Activated naive CD4-positive, alpha-beta T cell (primary cell): ENCODE data around the gene NLN.

ENCODE experiments used
- DNase-seq, 4 experiments: peaks; one replicate each; lab custom pipeline; 2025; lab: John Stamatoyannopoulos, UW

Gene NLN

DNA sequence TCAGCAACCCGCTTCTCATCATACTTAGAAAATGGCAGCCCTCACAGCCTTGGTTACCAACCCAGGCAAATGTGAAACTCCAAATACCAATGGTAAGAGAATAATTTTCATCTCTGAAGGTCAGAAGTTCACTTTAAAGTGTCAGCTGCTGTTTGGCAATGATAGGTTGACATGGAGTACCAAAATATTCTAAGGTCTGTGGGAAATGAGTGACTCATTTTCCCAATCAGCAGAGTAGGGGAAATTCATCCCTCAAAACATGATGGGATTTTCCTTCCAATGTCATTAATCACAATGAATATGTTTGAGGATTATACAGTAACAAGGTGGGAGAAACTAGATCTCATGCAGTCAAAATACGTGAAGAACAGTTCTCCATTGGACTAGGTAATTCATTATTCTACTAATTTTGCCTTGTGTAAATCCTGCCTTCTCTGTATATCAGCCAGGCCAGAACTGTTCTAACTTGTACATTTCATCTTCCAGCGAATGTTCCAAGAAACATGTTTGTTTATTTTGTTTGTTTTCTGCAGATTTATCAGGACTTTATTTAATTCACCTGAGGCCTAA, 151.3 kb downstream of the NLN start:
- DNase-seq = no peak

DNA sequence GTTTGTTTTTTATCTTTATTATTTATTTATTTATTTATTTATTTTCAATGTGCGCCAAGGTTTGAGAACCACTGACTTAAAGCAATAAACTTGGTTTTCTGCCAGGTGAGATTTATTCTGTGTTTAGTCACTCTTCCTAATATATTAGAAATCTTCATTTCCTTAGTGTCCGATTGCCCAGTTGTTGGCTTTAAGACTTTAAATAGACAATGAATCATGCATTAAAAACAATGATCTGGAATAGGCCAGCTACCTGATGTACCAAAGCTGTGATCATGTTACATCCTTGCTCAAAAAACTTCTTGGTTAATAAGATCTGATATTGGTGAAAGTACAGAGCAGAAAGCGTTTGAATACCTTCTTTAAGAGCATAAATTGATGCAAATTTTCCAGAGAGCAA, 152.2 kb downstream of the NLN start:
- DNase-seq = no peak

DNA sequence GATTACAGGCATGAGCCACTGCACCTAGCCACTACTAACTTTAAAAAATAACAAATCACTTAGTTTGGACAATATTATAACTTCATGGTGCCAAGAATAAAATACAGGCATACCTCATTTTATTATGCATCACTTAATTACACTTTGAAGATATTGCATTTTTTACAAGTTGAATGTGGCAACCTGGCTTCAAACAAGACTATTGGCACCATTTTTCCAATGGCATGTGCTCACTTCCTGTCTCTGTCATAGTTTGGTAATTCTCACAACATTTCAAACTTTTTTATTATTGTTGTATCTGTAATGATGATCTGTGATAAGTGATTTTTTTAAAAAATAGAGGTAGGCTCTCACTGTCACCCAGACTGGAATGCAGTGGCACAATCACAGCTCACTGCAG, 154.5 kb downstream of the NLN start:
- no peak for DNase-seq

DNA sequence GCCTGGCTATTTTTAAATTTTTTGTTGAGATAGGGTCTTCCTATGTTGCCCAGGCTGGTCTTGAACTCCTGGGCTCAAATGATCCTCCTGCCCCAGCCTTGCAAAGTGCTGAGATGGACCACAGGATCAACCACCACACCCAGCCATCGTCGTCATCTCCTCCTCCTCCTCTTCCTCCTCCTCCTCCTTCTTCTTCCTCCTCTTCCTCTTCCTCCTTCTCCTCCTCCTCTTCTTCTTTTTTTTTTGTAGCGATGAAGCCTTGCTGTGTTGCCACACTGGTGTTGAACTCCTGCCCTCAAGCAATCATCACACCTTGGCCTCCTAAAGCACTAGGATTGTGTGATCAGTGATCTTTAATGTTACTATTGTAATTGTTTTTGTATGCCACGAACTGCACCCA, 155.0 kb downstream of the NLN start:
- DNase-seq = no peak
